Parathyroid adenoma (tissue), 2 donors: ENCODE measurements around the gene ADPRM.

Experiments used
- H2AFZ ChIP-seq: fragments of 300-600 bp; sonication (generic); one replicate; pipeline ENCODE4 v1.7.0; 2017; ENCODE audit warnings: antibody characterized with exemption, mild to moderate bottlenecking
- H3K27ac ChIP-seq: fragments of 300-600 bp; sonication (generic); one replicate; pipeline ENCODE4 v1.7.0; 2017
- H3K27me3 ChIP-seq: fragments of 300-600 bp; sonication (generic); one replicate; pipeline ENCODE4 v1.7.0; 2017; ENCODE audit warnings: low read length; ENCODE audit not compliant: control insufficient read depth, insufficient read depth
- H3K36me3 ChIP-seq: fragments of 300-600 bp; sonication (generic); one replicate; pipeline ENCODE4 v1.7.0; 2017; ENCODE audit warnings: low read length; ENCODE audit not compliant: control insufficient read depth, insufficient read depth
- H3K4me1 ChIP-seq: fragments of 300-600 bp; sonication (generic); one replicate; pipeline ENCODE4 v1.7.0; 2017; ENCODE audit warnings: control low read depth
- H3K4me2 ChIP-seq: fragments of 300-600 bp; sonication (generic); one replicate; pipeline ENCODE4 v1.7.0; 2017; ENCODE audit warnings: low read length
- H3K4me3 ChIP-seq: fragments of 300-600 bp; sonication (generic); one replicate; pipeline ENCODE4 v1.7.0; 2017; ENCODE audit warnings: low read depth, low read length
- H3K79me2 ChIP-seq: fragments of 300-600 bp; sonication (generic); one replicate; pipeline ENCODE4 v1.7.0; 2017; ENCODE audit warnings: control low read depth
- H3K9ac ChIP-seq: fragments of 300-600 bp; sonication (generic); one replicate; pipeline ENCODE4 v1.7.0; 2017; ENCODE audit warnings: mild to moderate bottlenecking
- H3K9me3 ChIP-seq: fragments of 300-600 bp; sonication (generic); one replicate; pipeline ENCODE4 v1.7.0; 2017; ENCODE audit warnings: low read length; ENCODE audit not compliant: control insufficient read depth
- CTCF ChIP-seq: fragments of 300-600 bp; sonication (generic); IDR thresholded peaks from one replicate; pipeline ENCODE4 v1.7.0; 2017; ENCODE audit warnings: antibody characterized with exemption, mild to moderate bottlenecking
- donor health status: primary hyperparathyroidism.

The ADPRM gene, protein sequence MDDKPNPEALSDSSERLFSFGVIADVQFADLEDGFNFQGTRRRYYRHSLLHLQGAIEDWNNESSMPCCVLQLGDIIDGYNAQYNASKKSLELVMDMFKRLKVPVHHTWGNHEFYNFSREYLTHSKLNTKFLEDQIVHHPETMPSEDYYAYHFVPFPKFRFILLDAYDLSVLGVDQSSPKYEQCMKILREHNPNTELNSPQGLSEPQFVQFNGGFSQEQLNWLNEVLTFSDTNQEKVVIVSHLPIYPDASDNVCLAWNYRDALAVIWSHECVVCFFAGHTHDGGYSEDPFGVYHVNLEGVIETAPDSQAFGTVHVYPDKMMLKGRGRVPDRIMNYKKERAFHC

GRCh38 chr17:10697092-10698081 lies at the start of gene ADPRM, which contains the start of gene SCO1:
TSS of gene ADPRM (plus strand) at chr17:10697594. CDS start at chr17:10704927, 7,333 bp downstream.
TSS of gene SCO1 (minus strand) at chr17:10697533. CDS start at chr17:10697507, 26 bp downstream.
- H3K4me1 ChIP-seq: no peaks in the 10 kb centered on the region
- no peaks in the 10 kb centered on the region for H3K36me3 ChIP-seq
- peaks cover 10% of the 10 kb centered on the region for H3K79me2 ChIP-seq
- peak; percentile 66 for TF ChIP-seq CTCF
- H3K27me3 ChIP-seq: no peaks in the 10 kb centered on the region
- peak within 1 kb of the TSS; percentile 73 for H3K27ac ChIP-seq
- peak within 1 kb of the TSS; percentile 41 for H3K9ac ChIP-seq
- peak within 1 kb of the TSS; percentile 68 for H3K4me2 ChIP-seq
- H3K9me3 ChIP-seq: no peaks in the 10 kb centered on the region
- H3K4me3 ChIP-seq: peak within 1 kb of the TSS; percentile 80
- peak within 1 kb of the TSS; percentile 94 for H2AFZ ChIP-seq

DNA sequence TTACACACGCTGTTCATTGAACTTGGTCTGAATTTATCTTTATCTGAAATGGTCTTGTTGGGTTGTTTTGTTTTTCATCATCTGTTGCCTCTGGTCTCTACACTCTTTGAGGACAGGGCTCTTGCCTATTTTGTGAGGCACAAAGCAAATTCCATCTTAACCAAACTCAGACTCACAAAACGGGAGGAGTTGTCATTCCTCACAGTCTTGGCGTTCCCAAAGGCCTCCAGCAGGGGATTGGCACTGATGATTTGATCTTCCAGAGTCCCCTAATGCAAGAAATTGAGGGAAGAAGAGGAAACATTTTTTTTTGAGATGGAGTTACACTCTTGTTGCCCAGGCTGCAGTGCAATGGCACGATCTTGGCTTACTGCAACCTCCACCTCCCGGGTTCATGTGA lies 49.0 kb upstream of the ADPRM start:
- Histone ChIP-seq H3K79me2 (no peaks in the 10 kb centered on the region), H3K9me3 (no peaks in the 10 kb centered on the region), H3K27me3 (no peaks in the 10 kb centered on the region), H3K4me1 (no peaks in the 10 kb centered on the region), H2AFZ (no peak overlapping the region), H3K4me3 (no peak overlapping the region), H3K27ac (no peak overlapping the region), H3K9ac (no peak overlapping the region), H3K4me2 (no peak overlapping the region), H3K36me3 (no peaks in the 10 kb centered on the region)
- TF ChIP-seq CTCF: no peak

- Histone ChIP-seq H3K79me2 (no peaks in the 10 kb centered on the region), H3K9me3 (no peaks in the 10 kb centered on the region), H3K4me2 (no peak overlapping the region), H3K9ac (no peak overlapping the region), H3K27me3 (no peaks in the 10 kb centered on the region), H3K27ac (no peak overlapping the region), H3K4me1 (no peaks in the 10 kb centered on the region), H3K36me3 (no peaks in the 10 kb centered on the region), H3K4me3 (no peak overlapping the region), H2AFZ (no peak overlapping the region)
- no peak for TF ChIP-seq CTCF
Measured at GRCh38 chr17:10648956-10649355, 48.4 kb upstream of the ADPRM start.

GRCh38 chr17:10649602-10650001 lies 47.8 kb upstream of the ADPRM start:
- TF ChIP-seq CTCF: no peak
- no peaks in the 10 kb centered on the region for H3K4me1 ChIP-seq
- H3K27me3 ChIP-seq: no peaks in the 10 kb centered on the region
- H3K9me3 ChIP-seq: no peaks in the 10 kb centered on the region
- no peaks in the 10 kb centered on the region for H3K36me3 ChIP-seq
- no peak overlapping the region for H3K27ac ChIP-seq
- H3K4me2 ChIP-seq: no peak overlapping the region
- no peak overlapping the region for H3K9ac ChIP-seq
- no peak overlapping the region for H2AFZ ChIP-seq
- H3K79me2 ChIP-seq: no peaks in the 10 kb centered on the region
- H3K4me3 ChIP-seq: no peak overlapping the region
